MM.1S (cell line): ENCODE results near the gene ARFRP1.

Experiments used
- DNase-seq: peaks from one replicate; pipeline ENCODE4 v3.0.0-alpha.2; 2015
- H2AFZ ChIP-seq: fragments of 300-600 bp; sonication (generic); 2 replicates; pipeline ENCODE4 v1.6.0; 2016; ENCODE audit warnings: antibody characterized with exemption, low read length
- H3F3A ChIP-seq: fragments of 300-600 bp; sonication (generic); 2 replicates; pipeline ENCODE4 v1.6.1; 2016; ENCODE audit warnings: mild to moderate bottlenecking, antibody characterized with exemption, low read length, moderate library complexity, mixed read lengths; ENCODE audit not compliant: insufficient read depth
- H3K27ac ChIP-seq: fragments of 300-600 bp; sonication (generic); 2 replicates; pipeline ENCODE4 v1.5.1; 2016; ENCODE audit warnings: mild to moderate bottlenecking, low read length
- H3K27me3 ChIP-seq: fragments of 300-600 bp; sonication (generic); replicated peaks from 2 replicates; pipeline ENCODE4 v1.6.0; 2016; ENCODE audit warnings: low read length; ENCODE audit not compliant: insufficient read depth
- H3K36me3 ChIP-seq: fragments of 300-600 bp; sonication (generic); replicated peaks from 2 replicates; pipeline ENCODE4 v1.6.1; 2016; ENCODE audit warnings: mild to moderate bottlenecking, low read length, mixed read lengths; ENCODE audit not compliant: insufficient read depth
- H3K4me1 ChIP-seq: fragments of 300-600 bp; sonication (generic); 2 replicates; pipeline ENCODE4 v1.6.1; 2016; ENCODE audit warnings: low read length, mixed read lengths
- H3K4me2 ChIP-seq: fragments of 300-600 bp; sonication (generic); 2 replicates; pipeline ENCODE4 v1.6.0; 2016; ENCODE audit warnings: low read depth, low read length
- H3K4me3 ChIP-seq: fragments of 300-600 bp; sonication (generic); 2 replicates; pipeline ENCODE4 v1.5.1; 2016; ENCODE audit warnings: low read length, mixed read lengths
- H3K79me2 ChIP-seq: fragments of 300-600 bp; sonication (generic); 2 replicates; pipeline ENCODE4 v1.6.1; 2016; ENCODE audit warnings: mixed run types, low read length, mixed read lengths
- H3K9ac ChIP-seq: fragments of 300-600 bp; sonication (generic); 2 replicates; pipeline ENCODE4 v1.6.1; 2016; ENCODE audit warnings: low read length, mixed read lengths
- H3K9me2 ChIP-seq: fragments of 300-600 bp; sonication (generic); replicated peaks from 2 replicates; pipeline ENCODE4 v1.6.1; 2016; ENCODE audit warnings: mild to moderate bottlenecking, low read length, mixed read lengths; ENCODE audit not compliant: insufficient read depth
- H3K9me3 ChIP-seq: fragments of 300-600 bp; sonication (generic); replicated peaks from 2 replicates; pipeline ENCODE4 v1.6.1; 2016; ENCODE audit warnings: mild to moderate bottlenecking, low read length, mixed read lengths; ENCODE audit not compliant: insufficient read depth
- H4K20me1 ChIP-seq: fragments of 300-600 bp; sonication (generic); 2 replicates; pipeline ENCODE4 v1.6.1; 2016; ENCODE audit warnings: mild to moderate bottlenecking, low read length, moderate library complexity, mixed read lengths; ENCODE audit not compliant: insufficient read depth
- CTCF ChIP-seq: fragments of 300-600 bp; sonication (generic); IDR thresholded peaks from 2 replicates; pipeline ENCODE4 v1.5.1; 2016; ENCODE audit warnings: antibody characterized with exemption, low read length, mixed read lengths
- EZH2 ChIP-seq: fragments of 300-600 bp; sonication (generic); optimal IDR thresholded peaks from 2 replicates; pipeline ENCODE3; 2017; ENCODE audit warnings: low read depth, mild to moderate bottlenecking, antibody characterized with exemption, low read length, mixed read lengths
- EZH2phosphoT487 ChIP-seq: fragments of 300-600 bp; sonication (generic); IDR thresholded peaks from 2 replicates; pipeline ENCODE4 v1.6.1; 2018; ENCODE audit warnings: antibody characterized with exemption, low read length

The ARFRP1 gene

GRCh38 chr20:63678667-63679465 lies 28.9 kb downstream of the ARFRP1 start:
- Histone ChIP-seq H4K20me1 (no peaks in the 10 kb centered on the region), H3F3A (no peaks in the 10 kb centered on the region), H2AFZ (no peak overlapping the region), H3K36me3 (no peaks in the 10 kb centered on the region), H3K79me2 (no peaks in the 10 kb centered on the region), H3K4me1 (no peaks in the 10 kb centered on the region), H3K9me3 (no peaks in the 10 kb centered on the region), H3K4me3 (no peak overlapping the region), H3K9ac (no peak overlapping the region), H3K27ac (no peak overlapping the region), H3K4me2 (no peak overlapping the region), H3K9me2 (no peaks in the 10 kb centered on the region), H3K27me3 (no peaks in the 10 kb centered on the region)
- DNase-seq: no peak
- TF ChIP-seq CTCF (no peak), EZH2phosphoT487 (no peak), EZH2 (no peak)

GRCh38 chr20:63678071-63678470 lies 29.7 kb downstream of the ARFRP1 start:
- no peaks in the 10 kb centered on the region for H3K79me2 ChIP-seq
- TF ChIP-seq CTCF: no peak
- TF ChIP-seq EZH2: no peak
- no peak for TF ChIP-seq EZH2phosphoT487
- H3K36me3 ChIP-seq: no peaks in the 10 kb centered on the region
- H3K27ac ChIP-seq: no peak overlapping the region
- H3K9ac ChIP-seq: no peak overlapping the region
- no peaks in the 10 kb centered on the region for H4K20me1 ChIP-seq
- H3K9me2 ChIP-seq: no peaks in the 10 kb centered on the region
- no peak overlapping the region for H2AFZ ChIP-seq
- DNase-seq: no peak
- no peaks in the 10 kb centered on the region for H3K4me1 ChIP-seq
- no peak overlapping the region for H3K4me2 ChIP-seq
- H3K9me3 ChIP-seq: no peaks in the 10 kb centered on the region
- no peak overlapping the region for H3K4me3 ChIP-seq
- H3K27me3 ChIP-seq: no peaks in the 10 kb centered on the region
- H3F3A ChIP-seq: no peaks in the 10 kb centered on the region

- H2AFZ ChIP-seq: no peak overlapping the region
- H3K79me2 ChIP-seq: no peaks in the 10 kb centered on the region
- no peak for DNase-seq
- H3K27me3 ChIP-seq: no peaks in the 10 kb centered on the region
- no peak overlapping the region for H3K4me2 ChIP-seq
- no peaks in the 10 kb centered on the region for H3K36me3 ChIP-seq
- H3F3A ChIP-seq: no peaks in the 10 kb centered on the region
- H3K9me2 ChIP-seq: no peaks in the 10 kb centered on the region
- H3K4me1 ChIP-seq: no peaks in the 10 kb centered on the region
- no peak overlapping the region for H3K9ac ChIP-seq
- no peaks in the 10 kb centered on the region for H3K9me3 ChIP-seq
- TF ChIP-seq EZH2 (no peak), CTCF (no peak), EZH2phosphoT487 (no peak)
- no peaks in the 10 kb centered on the region for H4K20me1 ChIP-seq
- no peak overlapping the region for H3K4me3 ChIP-seq
- no peak overlapping the region for H3K27ac ChIP-seq
These were observed 32.0 kb downstream of the ARFRP1 start for GRCh38 chr20:63675681-63676368.
